HCT116 (cell line): ENCODE measurements around the gene OR6S1. TPM values are rescaled to one million over a fixed set of nuclear protein-coding genes. Genes with fewer than 3 reads are reported as not detected.

ENCODE experiments used
- ATAC-seq: fragments of 200-7000 bp; cut with Tn5 transposase; 2 replicates; pipeline ENCODE4 v1.9.1; 2020; ENCODE audit warnings: mild to moderate bottlenecking, moderate library complexity
- BruUV-seq: library from RNA; stranded (reverse); fragments of 400-500 nt; replicated peaks from 2 replicates; lab custom pipeline; 2021; lab: Mats Ljungman, UMichigan
- CTCF ChIA-PET: fragments of 300-600 bp; sonication (Branson Sonifier 250); formaldehyde crosslinking; loops from one replicate; lab custom pipeline; 2021; ENCODE audit warnings: antibody characterized with exemption; lab: Charles Lee
- POLR2A ChIA-PET: fragments of 300-600, 350-600 bp; sonication (Branson Sonifier 250); formaldehyde crosslinking; loops from one replicate; lab custom pipeline; 2021; ENCODE audit warnings: antibody characterized with exemption; lab: Charles Lee
- RAD21 ChIA-PET, 2 experiments: fragments of 300-600 bp; sonication (Branson Sonifier 250); formaldehyde crosslinking; loops; one replicate each; lab custom pipeline; 2023; ENCODE audit warnings: low total read pairs in 2 of 2; ENCODE audit not compliant: uncharacterized antibody in 2 of 2, unreplicated experiment in 2 of 2, low non-redundant PET in 1 of 2; lab: Charles Lee
- DNase-seq: peaks from one replicate; pipeline ENCODE4 v3.0.0-alpha.2; 2010; ENCODE audit warnings: low read depth, low spot score
- H2AFZ ChIP-seq: fragments of 200-600 bp; shearing (Covaris generic), sonication (generic); 2 replicates; pipeline ENCODE4 v1.6.1; 2017; ENCODE audit warnings: low read depth, mixed run types, mixed read lengths, antibody characterized with exemption, low read length; ENCODE audit not compliant: poor library complexity, severe bottlenecking
- H3K27ac ChIP-seq: 2 replicates; pipeline ENCODE4 v1.5.1; 2012; ENCODE audit warnings: low read depth, low read length
- H3K27me3 ChIP-seq: fragments of 200-600 bp; sonication (generic); 2 replicates; pipeline ENCODE4 v1.6.1; 2016; ENCODE audit warnings: mixed run types, low read length, mixed read lengths; ENCODE audit not compliant: insufficient read depth
- H3K36me3 ChIP-seq, 2 experiments: fragments of 200-500 bp in 1 of 2; fragments of 200-600 bp in 1 of 2; sonication (Bioruptor generic) in 1 of 2; sonication (generic) in 1 of 2; 2 replicates each; pipeline versions ENCODE4 v1.5.1 to v1.6.1; 2014 to 2016; ENCODE audit warnings: low read length in 2 of 2, inconsistent platforms in 1 of 2, mixed read lengths in 1 of 2, mixed run types in 1 of 2; ENCODE audit not compliant: insufficient read depth in 2 of 2, control insufficient read depth in 1 of 2
- H3K4me1 ChIP-seq, 2 experiments: fragments of 200-600 bp in 1 of 2; sonication (generic) in 1 of 2; 2 replicates each; pipeline versions ENCODE4 v1.5.1 to v1.6.1; 2012 to 2017; ENCODE audit warnings: low read length in 2 of 2, inconsistent platforms in 1 of 2, mild to moderate bottlenecking in 1 of 2, mixed read lengths in 1 of 2, mixed run types in 1 of 2, moderate library complexity in 1 of 2; ENCODE audit not compliant: insufficient read depth in 2 of 2, control insufficient read depth in 1 of 2
- H3K4me2 ChIP-seq: fragments of 200-600 bp; sonication (generic); 2 replicates; pipeline ENCODE4 v1.6.1; 2017; ENCODE audit warnings: mixed run types, low read length, mixed read lengths
- H3K4me3 ChIP-seq, 2 experiments: fragments of 200-600 bp in 1 of 2; sonication (generic) in 1 of 2; replicated peaks in 1 of 2; 2 replicates each; pipeline ENCODE4 v1.5.1; 2011 to 2016; ENCODE audit warnings: low read length in 2 of 2, control low read depth in 1 of 2, low read depth in 1 of 2, mild to moderate bottlenecking in 1 of 2, mixed read lengths in 1 of 2, mixed run types in 1 of 2
- H3K79me2 ChIP-seq: fragments of 200-600 bp; sonication (generic); 2 replicates; pipeline ENCODE4 v1.6.1; 2017; ENCODE audit warnings: mild to moderate bottlenecking, mixed run types, low read length, moderate library complexity, mixed read lengths; ENCODE audit not compliant: insufficient read depth
- H3K9ac ChIP-seq: fragments of 200-600 bp; sonication (generic); 2 replicates; pipeline ENCODE4 v1.6.1; 2016; ENCODE audit warnings: low read length, mixed read lengths
- H3K9me2 ChIP-seq: fragments of 200-600 bp; sonication (generic), shearing (Covaris generic); 2 replicates; pipeline ENCODE4 v1.6.1; 2017; ENCODE audit warnings: mixed run types, mild to moderate bottlenecking, moderate library complexity; ENCODE audit not compliant: insufficient read depth
- H3K9me3 ChIP-seq, 2 experiments: fragments of 200-500 bp in 1 of 2; fragments of 200-600 bp in 1 of 2; sonication (Bioruptor generic) in 1 of 2; sonication (generic) in 1 of 2; 2 replicates each; pipeline ENCODE4 v1.6.1; 2014 to 2017; ENCODE audit warnings: low read length in 2 of 2, mixed read lengths in 2 of 2, inconsistent platforms in 1 of 2, low read depth in 1 of 2, mild to moderate bottlenecking in 1 of 2, mixed run types in 1 of 2, moderate library complexity in 1 of 2; ENCODE audit not compliant: control insufficient read depth in 1 of 2, insufficient read depth in 1 of 2
- H4K20me1 ChIP-seq: fragments of 200-600 bp; sonication (generic), shearing (Covaris generic); 2 replicates; pipeline ENCODE4 v1.6.1; 2017; ENCODE audit warnings: mixed run types, mild to moderate bottlenecking, moderate library complexity; ENCODE audit not compliant: insufficient read depth
- ATF3 ChIP-seq: IDR thresholded peaks from 2 replicates; pipeline ENCODE4 v1.6.1; 2012
- CBX3 ChIP-seq: IDR thresholded peaks from 2 replicates; pipeline ENCODE4 v1.6.1; 2012; ENCODE audit warnings: low read depth
- CEBPB ChIP-seq: IDR thresholded peaks from 2 replicates; pipeline ENCODE4 v1.6.1; 2012; ENCODE audit warnings: low read depth
- CTCF ChIP-seq, 3 experiments: fragments of 200-600 bp in 1 of 3; sonication (generic) in 1 of 3; IDR thresholded peaks in 2 of 3; conservative IDR thresholded peaks in 1 of 3; 2 replicates each; pipeline ENCODE4 v1.5.1; 2012 to 2017; ENCODE audit warnings: low read depth in 2 of 3, low read length in 2 of 3, antibody characterized with exemption in 1 of 3, borderline replicate concordance in 1 of 3, control low read depth in 1 of 3, mild to moderate bottlenecking in 1 of 3, mixed read lengths in 1 of 3, mixed run types in 1 of 3, moderate library complexity in 1 of 3; ENCODE audit not compliant: insufficient read depth in 1 of 3
- EGR1 ChIP-seq: IDR thresholded peaks from 2 replicates; pipeline ENCODE4 v1.6.1; 2012; ENCODE audit warnings: low read depth
- EZH2 ChIP-seq: fragments of 200-600 bp; sonication (generic); IDR thresholded peaks from 2 replicates; pipeline ENCODE4 v1.6.1; 2017; ENCODE audit warnings: antibody characterized with exemption, mixed run types
- EZH2phosphoT487 ChIP-seq: fragments of 200-600 bp; IDR thresholded peaks from 2 replicates; pipeline ENCODE4 v1.6.1; 2018; ENCODE audit warnings: antibody characterized with exemption, borderline replicate concordance
- FOSL1 ChIP-seq: IDR thresholded peaks from 2 replicates; pipeline ENCODE4 v1.6.1; 2012; ENCODE audit warnings: low read depth
- JUND ChIP-seq: IDR thresholded peaks from 2 replicates; pipeline ENCODE4 v1.6.1; 2012
- MAX ChIP-seq: IDR thresholded peaks from 2 replicates; pipeline ENCODE4 v1.6.1; 2012
- POLR2AphosphoS5 ChIP-seq: IDR thresholded peaks from 2 replicates; pipeline ENCODE4 v1.6.1; 2011; ENCODE audit warnings: mild to moderate bottlenecking, low read depth, low read length, moderate library complexity
- RAD21 ChIP-seq: IDR thresholded peaks from 2 replicates; pipeline ENCODE4 v1.6.1; 2012; ENCODE audit warnings: low read depth, mild to moderate bottlenecking
- REST ChIP-seq: IDR thresholded peaks from 2 replicates; pipeline ENCODE4 v1.6.1; 2012; ENCODE audit warnings: low read depth
- SRF ChIP-seq: IDR thresholded peaks from 2 replicates; pipeline ENCODE4 v1.6.1; 2012; ENCODE audit warnings: low read depth
- TCF7L2 ChIP-seq: IDR thresholded peaks from 2 replicates; pipeline ENCODE4 v1.7.0; 2011; ENCODE audit warnings: borderline replicate concordance, inconsistent platforms; ENCODE audit not compliant: insufficient read depth, insufficient read length; ENCODE audit errors: extremely low read depth
- YY1 ChIP-seq: IDR thresholded peaks from 2 replicates; pipeline ENCODE4 v1.6.1; 2011; ENCODE audit warnings: low read length, low read depth, moderate library complexity, mild to moderate bottlenecking; ENCODE audit not compliant: insufficient replicate concordance; ENCODE audit errors: extremely low read depth
- ZBTB33 ChIP-seq: IDR thresholded peaks from 2 replicates; pipeline ENCODE4 v1.6.1; 2011; ENCODE audit warnings: mild to moderate bottlenecking, low read length, moderate library complexity; ENCODE audit not compliant: insufficient replicate concordance; ENCODE audit errors: extremely low read depth
- ZFX ChIP-seq: fragments of 450-650 bp; IDR thresholded peaks from 2 replicates; pipeline ENCODE4 v1.6.1; 2017
- ZNF274 ChIP-seq: fragments of 200-500 bp; sonication (Bioruptor generic); IDR thresholded peaks from 2 replicates; pipeline ENCODE4 v1.6.1; 2014; ENCODE audit warnings: mild to moderate bottlenecking, low read depth, low read length, inconsistent platforms
- intact Hi-C: fragments of 100-400 bp; cut with micrococcal nuclease; formaldehyde crosslinking; loops from 2 replicates; pipeline ENCODE4 v1.10.0; 2022
- total RNA-seq: library from RNA; stranded (reverse); gene quantifications from one replicate; pipeline ENCODE4 v1.2.1, GENCODE V29; 2021; ENCODE audit not compliant: unreplicated experiment

The OR6S1 gene
- total RNA-seq, 1 experiment from 2014 or later: not detected

- no TSS peak for BruUV-seq
- TF ChIP-seq YY1 (no peak), FOSL1 (no peak), TCF7L2 (no peak), ZBTB33 (no peak), MAX (no peak), EZH2phosphoT487 (no peak), ZNF274 (no peak), ZFX (no peak), EGR1 (no peak), ATF3 (no peak), REST (no peak), CEBPB (no peak), RAD21 (no peak), CTCF (IDR thresholded peaks at IDR 0.05 in 2 of 3, conservative IDR thresholded peaks at IDR 0.05 in 1 of 3; ENCODE audit: borderline replicate concordance in 1 of 3, insufficient read depth in 1 of 3, low read depth in 2 of 3, low read length in 2 of 3) (no peak), EZH2 (no peak), POLR2AphosphoS5 (no peak), JUND (no peak), CBX3 (no peak), SRF (no peak)
Observed at GRCh38 chr14:20617138-20618003, 24.1 kb downstream of the OR6S1 start.

More at GRCh38 chr14:20617138-20618003, 24.1 kb downstream of the OR6S1 start:
- Histone ChIP-seq H3K27ac (no peak overlapping the region), H4K20me1 (no peaks in the 10 kb centered on the region), H2AFZ (no peak overlapping the region), H3K4me2 (no peak overlapping the region), H3K9me3 (no peaks in the 10 kb centered on the region), H3K79me2 (no peaks in the 10 kb centered on the region), H3K9me2 (no peaks in the 10 kb centered on the region), H3K4me1 (peaks cover 12 to 25% of the 10 kb centered on the region in 2 experiments), H3K27me3 (no peaks in the 10 kb centered on the region), H3K9ac (no peak overlapping the region), H3K36me3 (no peaks in the 10 kb centered on the region), H3K4me3 (no peak overlapping the region)
- ChIA-PET CTCF (no interaction called here), POLR2A (no interaction called here), RAD21 (no interaction called here)
- ATAC-seq (no peak), DNase-seq (no peak)
- intact Hi-C loops: loop anchor here (10.0 kb wide), 1 partner anchor 357 kb away; no protein-coding TSS in a partner anchor
